Measurements from ENCODE around the gene LIPK. TPM values are rescaled to one million over a fixed set of nuclear protein-coding genes. Genes with fewer than 3 reads are reported as not detected.
A peak's percentile ranks its signal among the peaks of the same experiment; 100 is the strongest.

Gene LIPK
- total RNA-seq, 1 experiment from 2014 or later = not detected

DNA sequence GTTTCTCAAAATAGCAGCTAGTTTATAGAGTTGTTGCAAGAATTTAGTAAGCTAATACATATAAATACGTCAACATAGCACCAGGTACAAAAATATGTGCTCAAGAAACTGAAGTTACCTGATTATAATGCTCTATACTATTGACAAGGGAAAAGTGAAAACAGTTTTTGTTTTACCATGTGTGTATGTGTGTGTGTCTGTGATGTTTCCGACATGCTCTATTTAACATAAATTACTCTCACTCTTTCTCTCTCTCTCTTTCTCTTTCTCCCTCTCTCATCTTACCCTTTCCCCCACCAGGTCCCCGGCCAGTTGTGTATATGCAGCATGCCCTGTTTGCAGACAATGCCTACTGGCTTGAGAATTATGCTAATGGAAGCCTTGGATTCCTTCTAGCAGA is 58.1 kb downstream of the LIPK start:
- TF ChIP-seq, protein P1, sequence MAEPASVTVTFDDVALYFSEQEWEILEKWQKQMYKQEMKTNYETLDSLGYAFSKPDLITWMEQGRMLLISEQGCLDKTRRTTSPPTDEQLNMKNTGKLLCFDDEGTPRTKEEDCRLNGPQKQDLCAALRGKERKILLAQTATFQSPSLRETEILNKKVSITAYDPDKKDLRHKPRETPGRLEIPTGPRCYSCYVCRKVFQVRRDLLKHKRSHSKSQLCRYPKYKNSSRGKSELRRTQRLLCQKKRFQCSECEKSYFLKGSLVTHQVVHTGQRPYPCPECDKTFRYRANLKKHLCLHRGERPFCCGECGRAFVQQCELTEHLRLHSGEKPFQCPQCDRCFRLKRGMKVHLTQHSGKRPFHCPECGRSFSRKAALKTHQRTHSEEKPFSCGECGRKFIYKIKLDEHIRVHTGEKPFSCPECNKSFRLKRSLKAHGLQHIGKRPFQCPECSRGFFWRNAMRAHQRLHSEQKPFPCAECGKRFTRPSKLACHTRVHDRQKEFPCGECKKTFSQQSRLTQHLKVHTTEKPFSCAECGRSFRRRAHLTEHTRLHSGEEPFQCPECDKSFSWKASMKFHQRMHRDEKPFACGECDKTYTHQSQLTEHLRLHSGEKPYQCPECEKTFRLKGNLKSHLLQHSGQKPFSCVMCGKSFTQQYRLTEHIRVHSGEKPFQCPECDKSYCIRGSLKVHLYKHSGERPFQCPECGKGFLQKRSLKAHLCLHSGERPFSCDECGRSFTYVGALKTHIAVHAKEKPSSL (CRISPR knock-in tag; conservative IDR thresholded peaks at IDR 0.05) = no peak
- TF ChIP-seq, protein P2, sequence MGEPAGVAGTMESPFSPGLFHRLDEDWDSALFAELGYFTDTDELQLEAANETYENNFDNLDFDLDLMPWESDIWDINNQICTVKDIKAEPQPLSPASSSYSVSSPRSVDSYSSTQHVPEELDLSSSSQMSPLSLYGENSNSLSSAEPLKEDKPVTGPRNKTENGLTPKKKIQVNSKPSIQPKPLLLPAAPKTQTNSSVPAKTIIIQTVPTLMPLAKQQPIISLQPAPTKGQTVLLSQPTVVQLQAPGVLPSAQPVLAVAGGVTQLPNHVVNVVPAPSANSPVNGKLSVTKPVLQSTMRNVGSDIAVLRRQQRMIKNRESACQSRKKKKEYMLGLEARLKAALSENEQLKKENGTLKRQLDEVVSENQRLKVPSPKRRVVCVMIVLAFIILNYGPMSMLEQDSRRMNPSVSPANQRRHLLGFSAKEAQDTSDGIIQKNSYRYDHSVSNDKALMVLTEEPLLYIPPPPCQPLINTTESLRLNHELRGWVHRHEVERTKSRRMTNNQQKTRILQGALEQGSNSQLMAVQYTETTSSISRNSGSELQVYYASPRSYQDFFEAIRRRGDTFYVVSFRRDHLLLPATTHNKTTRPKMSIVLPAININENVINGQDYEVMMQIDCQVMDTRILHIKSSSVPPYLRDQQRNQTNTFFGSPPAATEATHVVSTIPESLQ (CRISPR knock-in tag; IDR thresholded peaks at IDR 0.05) = no peak
- TF ChIP-seq SP1 (CRISPR knock-in tag; conservative IDR thresholded peaks at IDR 0.05) (no peak), TCF7 (CRISPR knock-in tag; IDR thresholded peaks at IDR 0.05; ENCODE audit: low read depth) (no peak), ZNF416 (CRISPR knock-in tag; IDR thresholded peaks at IDR 0.05) (no peak), SMAD4 (CRISPR knock-in tag; IDR thresholded peaks at IDR 0.05) (no peak)
- TF ChIP-seq, protein P3, sequence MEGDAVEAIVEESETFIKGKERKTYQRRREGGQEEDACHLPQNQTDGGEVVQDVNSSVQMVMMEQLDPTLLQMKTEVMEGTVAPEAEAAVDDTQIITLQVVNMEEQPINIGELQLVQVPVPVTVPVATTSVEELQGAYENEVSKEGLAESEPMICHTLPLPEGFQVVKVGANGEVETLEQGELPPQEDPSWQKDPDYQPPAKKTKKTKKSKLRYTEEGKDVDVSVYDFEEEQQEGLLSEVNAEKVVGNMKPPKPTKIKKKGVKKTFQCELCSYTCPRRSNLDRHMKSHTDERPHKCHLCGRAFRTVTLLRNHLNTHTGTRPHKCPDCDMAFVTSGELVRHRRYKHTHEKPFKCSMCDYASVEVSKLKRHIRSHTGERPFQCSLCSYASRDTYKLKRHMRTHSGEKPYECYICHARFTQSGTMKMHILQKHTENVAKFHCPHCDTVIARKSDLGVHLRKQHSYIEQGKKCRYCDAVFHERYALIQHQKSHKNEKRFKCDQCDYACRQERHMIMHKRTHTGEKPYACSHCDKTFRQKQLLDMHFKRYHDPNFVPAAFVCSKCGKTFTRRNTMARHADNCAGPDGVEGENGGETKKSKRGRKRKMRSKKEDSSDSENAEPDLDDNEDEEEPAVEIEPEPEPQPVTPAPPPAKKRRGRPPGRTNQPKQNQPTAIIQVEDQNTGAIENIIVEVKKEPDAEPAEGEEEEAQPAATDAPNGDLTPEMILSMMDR (IDR thresholded peaks at IDR 0.05) = no peak
- TF ChIP-seq, protein P4, sequence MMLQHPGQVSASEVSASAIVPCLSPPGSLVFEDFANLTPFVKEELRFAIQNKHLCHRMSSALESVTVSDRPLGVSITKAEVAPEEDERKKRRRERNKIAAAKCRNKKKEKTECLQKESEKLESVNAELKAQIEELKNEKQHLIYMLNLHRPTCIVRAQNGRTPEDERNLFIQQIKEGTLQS (CRISPR knock-in tag; conservative IDR thresholded peaks at IDR 0.05) = no peak
- TF ChIP-seq, protein P5, sequence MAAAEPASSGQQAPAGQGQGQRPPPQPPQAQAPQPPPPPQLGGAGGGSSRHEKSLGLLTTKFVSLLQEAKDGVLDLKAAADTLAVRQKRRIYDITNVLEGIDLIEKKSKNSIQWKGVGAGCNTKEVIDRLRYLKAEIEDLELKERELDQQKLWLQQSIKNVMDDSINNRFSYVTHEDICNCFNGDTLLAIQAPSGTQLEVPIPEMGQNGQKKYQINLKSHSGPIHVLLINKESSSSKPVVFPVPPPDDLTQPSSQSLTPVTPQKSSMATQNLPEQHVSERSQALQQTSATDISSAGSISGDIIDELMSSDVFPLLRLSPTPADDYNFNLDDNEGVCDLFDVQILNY (CRISPR knock-in tag; IDR thresholded peaks at IDR 0.05) = no peak
- DNase-seq (ENCODE audit: low spot score) = no peak
- ATAC-seq = no peak
- CTCF ChIA-PET = interaction anchor here (2.3 kb wide), 1 partner anchor 36 kb away, joined by 7 read pairs; no protein-coding TSS in a partner anchor
- Mint-ChIP-seq H3K4me1 (peaks cover 10% of the 10 kb centered on the region; the same call in 1 of the 2 replicates), H3K27ac (no peak overlapping the region), H3K9me3 (no peaks in the 10 kb centered on the region), H3K4me3 (no peak overlapping the region), H3K27me3 (ENCODE audit: low read depth) (0 out of 2 replicates have a peak, but pooled peaks cover 3% of the 10 kb centered on the region), H3K36me3 (no peaks in the 10 kb centered on the region)
- POLR2A ChIA-PET = no interaction called here

DNA sequence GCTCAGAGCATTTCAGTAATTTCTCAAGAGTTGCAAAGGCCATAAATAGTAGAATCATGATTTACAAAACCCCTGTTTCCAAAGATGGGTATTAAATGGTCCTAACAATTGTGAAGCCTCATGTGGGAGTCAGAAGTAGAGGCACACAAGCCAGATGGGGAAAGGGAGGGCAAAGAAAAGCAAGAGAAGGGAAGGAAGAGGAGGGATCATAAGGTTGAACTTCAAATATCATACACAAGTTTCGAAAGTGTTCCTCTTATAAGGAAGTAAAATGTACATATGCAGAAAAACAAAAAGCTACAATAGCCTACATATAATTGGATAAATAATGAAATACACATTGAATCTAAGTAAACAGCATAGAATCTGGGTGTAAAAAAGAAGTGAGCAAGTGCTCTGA is 59.8 kb downstream of the LIPK start:
- ChIA-PET CTCF (no interaction called here), POLR2A (no interaction called here)
- Mint-ChIP-seq H3K27me3 (ENCODE audit: low read depth) (no peaks in the 10 kb centered on the region), H3K36me3 (no peaks in the 10 kb centered on the region), H3K9me3 (no peaks in the 10 kb centered on the region), H3K4me3 (no peak overlapping the region), H3K27ac (0 out of 2 replicates have a peak overlapping the region, but pooled peaks have one; percentile 50), H3K4me1 (peaks cover 10% of the 10 kb centered on the region; the same call in 1 of the 2 replicates)
- ATAC-seq = no peak
- DNase-seq (ENCODE audit: low spot score) = no peak
- TF ChIP-seq PRRX2 (CRISPR knock-in tag; IDR thresholded peaks at IDR 0.05) (no peak), ZNF671 (CRISPR knock-in tag; IDR thresholded peaks at IDR 0.05) (no peak), KAT7 (CRISPR knock-in tag; IDR thresholded peaks at IDR 0.05; ENCODE audit: borderline replicate concordance) (no peak)
- TF ChIP-seq, protein P6, sequence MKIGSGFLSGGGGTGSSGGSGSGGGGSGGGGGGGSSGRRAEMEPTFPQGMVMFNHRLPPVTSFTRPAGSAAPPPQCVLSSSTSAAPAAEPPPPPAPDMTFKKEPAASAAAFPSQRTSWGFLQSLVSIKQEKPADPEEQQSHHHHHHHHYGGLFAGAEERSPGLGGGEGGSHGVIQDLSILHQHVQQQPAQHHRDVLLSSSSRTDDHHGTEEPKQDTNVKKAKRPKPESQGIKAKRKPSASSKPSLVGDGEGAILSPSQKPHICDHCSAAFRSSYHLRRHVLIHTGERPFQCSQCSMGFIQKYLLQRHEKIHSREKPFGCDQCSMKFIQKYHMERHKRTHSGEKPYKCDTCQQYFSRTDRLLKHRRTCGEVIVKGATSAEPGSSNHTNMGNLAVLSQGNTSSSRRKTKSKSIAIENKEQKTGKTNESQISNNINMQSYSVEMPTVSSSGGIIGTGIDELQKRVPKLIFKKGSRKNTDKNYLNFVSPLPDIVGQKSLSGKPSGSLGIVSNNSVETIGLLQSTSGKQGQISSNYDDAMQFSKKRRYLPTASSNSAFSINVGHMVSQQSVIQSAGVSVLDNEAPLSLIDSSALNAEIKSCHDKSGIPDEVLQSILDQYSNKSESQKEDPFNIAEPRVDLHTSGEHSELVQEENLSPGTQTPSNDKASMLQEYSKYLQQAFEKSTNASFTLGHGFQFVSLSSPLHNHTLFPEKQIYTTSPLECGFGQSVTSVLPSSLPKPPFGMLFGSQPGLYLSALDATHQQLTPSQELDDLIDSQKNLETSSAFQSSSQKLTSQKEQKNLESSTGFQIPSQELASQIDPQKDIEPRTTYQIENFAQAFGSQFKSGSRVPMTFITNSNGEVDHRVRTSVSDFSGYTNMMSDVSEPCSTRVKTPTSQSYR (CRISPR knock-in tag; IDR thresholded peaks at IDR 0.05) = no peak
- TF ChIP-seq, protein P7, sequence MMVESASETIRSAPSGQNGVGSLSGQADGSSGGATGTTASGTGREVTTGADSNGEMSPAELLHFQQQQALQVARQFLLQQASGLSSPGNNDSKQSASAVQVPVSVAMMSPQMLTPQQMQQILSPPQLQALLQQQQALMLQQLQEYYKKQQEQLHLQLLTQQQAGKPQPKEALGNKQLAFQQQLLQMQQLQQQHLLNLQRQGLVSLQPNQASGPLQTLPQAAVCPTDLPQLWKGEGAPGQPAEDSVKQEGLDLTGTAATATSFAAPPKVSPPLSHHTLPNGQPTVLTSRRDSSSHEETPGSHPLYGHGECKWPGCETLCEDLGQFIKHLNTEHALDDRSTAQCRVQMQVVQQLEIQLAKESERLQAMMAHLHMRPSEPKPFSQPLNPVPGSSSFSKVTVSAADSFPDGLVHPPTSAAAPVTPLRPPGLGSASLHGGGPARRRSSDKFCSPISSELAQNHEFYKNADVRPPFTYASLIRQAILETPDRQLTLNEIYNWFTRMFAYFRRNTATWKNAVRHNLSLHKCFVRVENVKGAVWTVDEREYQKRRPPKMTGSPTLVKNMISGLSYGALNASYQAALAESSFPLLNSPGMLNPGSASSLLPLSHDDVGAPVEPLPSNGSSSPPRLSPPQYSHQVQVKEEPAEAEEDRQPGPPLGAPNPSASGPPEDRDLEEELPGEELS (CRISPR knock-in tag; IDR thresholded peaks at IDR 0.05) = no peak
- TF ChIP-seq, protein P8, sequence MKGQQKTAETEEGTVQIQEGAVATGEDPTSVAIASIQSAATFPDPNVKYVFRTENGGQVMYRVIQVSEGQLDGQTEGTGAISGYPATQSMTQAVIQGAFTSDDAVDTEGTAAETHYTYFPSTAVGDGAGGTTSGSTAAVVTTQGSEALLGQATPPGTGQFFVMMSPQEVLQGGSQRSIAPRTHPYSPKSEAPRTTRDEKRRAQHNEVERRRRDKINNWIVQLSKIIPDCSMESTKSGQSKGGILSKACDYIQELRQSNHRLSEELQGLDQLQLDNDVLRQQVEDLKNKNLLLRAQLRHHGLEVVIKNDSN (CRISPR knock-in tag; IDR thresholded peaks at IDR 0.05) = no peak
- TF ChIP-seq, protein P9, sequence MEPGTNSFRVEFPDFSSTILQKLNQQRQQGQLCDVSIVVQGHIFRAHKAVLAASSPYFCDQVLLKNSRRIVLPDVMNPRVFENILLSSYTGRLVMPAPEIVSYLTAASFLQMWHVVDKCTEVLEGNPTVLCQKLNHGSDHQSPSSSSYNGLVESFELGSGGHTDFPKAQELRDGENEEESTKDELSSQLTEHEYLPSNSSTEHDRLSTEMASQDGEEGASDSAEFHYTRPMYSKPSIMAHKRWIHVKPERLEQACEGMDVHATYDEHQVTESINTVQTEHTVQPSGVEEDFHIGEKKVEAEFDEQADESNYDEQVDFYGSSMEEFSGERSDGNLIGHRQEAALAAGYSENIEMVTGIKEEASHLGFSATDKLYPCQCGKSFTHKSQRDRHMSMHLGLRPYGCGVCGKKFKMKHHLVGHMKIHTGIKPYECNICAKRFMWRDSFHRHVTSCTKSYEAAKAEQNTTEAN (CRISPR knock-in tag; IDR thresholded peaks at IDR 0.05) = no peak
- TF ChIP-seq, protein P10, sequence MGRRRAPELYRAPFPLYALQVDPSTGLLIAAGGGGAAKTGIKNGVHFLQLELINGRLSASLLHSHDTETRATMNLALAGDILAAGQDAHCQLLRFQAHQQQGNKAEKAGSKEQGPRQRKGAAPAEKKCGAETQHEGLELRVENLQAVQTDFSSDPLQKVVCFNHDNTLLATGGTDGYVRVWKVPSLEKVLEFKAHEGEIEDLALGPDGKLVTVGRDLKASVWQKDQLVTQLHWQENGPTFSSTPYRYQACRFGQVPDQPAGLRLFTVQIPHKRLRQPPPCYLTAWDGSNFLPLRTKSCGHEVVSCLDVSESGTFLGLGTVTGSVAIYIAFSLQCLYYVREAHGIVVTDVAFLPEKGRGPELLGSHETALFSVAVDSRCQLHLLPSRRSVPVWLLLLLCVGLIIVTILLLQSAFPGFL (CRISPR knock-in tag; IDR thresholded peaks at IDR 0.05; ENCODE audit: borderline replicate concordance) = no peak
